ENCODE results near the gene PHKA1. TPM values are rescaled to one million over a fixed set of nuclear protein-coding genes. Genes with fewer than 3 reads are reported as not detected.

PHKA1 gene
- total RNA-seq, 4 donors from 2014 or later: 1.8 to 4.6 (median 2.4) TPM

GRCh38 chrX:72713130-72713529 lies 976 bp downstream of the PHKA1 start:
- H3K27ac ChIP-seq: peak overlapping the region; percentile 76 to 84 (median 81)
- H3K4me3 ChIP-seq: peak overlapping the region in 3 of 4 donors; percentile 42 to 58 (median 44)
- H3K36me3 ChIP-seq: no peaks in the 10 kb centered on the region

GRCh38 chrX:72712094-72712755 lies 1.9 kb downstream of the PHKA1 start:
- Histone ChIP-seq H3K27ac (peak overlapping the region in 2 of 4 donors; percentile 79 to 84), H3K27me3 (no peaks in the 10 kb centered on the region), H3K4me1 (no peaks in the 10 kb centered on the region), H3K4me3 (no peak overlapping the region), H3K36me3 (no peaks in the 10 kb centered on the region), H3K9me3 (no peaks in the 10 kb centered on the region)
- intact Hi-C loops (cut with DNase I; ENCODE audit: low total_unique reads): no loop called here
- TF ChIP-seq POLR2A (IDR thresholded peaks at IDR 0.05): no peak
- TF ChIP-seq, protein P1, sequence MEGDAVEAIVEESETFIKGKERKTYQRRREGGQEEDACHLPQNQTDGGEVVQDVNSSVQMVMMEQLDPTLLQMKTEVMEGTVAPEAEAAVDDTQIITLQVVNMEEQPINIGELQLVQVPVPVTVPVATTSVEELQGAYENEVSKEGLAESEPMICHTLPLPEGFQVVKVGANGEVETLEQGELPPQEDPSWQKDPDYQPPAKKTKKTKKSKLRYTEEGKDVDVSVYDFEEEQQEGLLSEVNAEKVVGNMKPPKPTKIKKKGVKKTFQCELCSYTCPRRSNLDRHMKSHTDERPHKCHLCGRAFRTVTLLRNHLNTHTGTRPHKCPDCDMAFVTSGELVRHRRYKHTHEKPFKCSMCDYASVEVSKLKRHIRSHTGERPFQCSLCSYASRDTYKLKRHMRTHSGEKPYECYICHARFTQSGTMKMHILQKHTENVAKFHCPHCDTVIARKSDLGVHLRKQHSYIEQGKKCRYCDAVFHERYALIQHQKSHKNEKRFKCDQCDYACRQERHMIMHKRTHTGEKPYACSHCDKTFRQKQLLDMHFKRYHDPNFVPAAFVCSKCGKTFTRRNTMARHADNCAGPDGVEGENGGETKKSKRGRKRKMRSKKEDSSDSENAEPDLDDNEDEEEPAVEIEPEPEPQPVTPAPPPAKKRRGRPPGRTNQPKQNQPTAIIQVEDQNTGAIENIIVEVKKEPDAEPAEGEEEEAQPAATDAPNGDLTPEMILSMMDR (IDR thresholded peaks at IDR 0.05): no peak
- no peak for TF ChIP-seq EP300 (IDR thresholded peaks at IDR 0.05; ENCODE audit: low read depth)
- TF ChIP-seq POLR2AphosphoS5 (IDR thresholded peaks at IDR 0.05): no peak
- WGBS, 2 donors (ENCODE audit: low coverage in 1 of 2): 40 to 52% methylated on average over 2 of the region's 2 CpGs
- no peak for DNase-seq
- in situ Hi-C loops (cut with MboI; ENCODE audit: low pct_ligation_motif_present in 1 of 4, low pct_unique_long_range_greater_than_20kb in 1 of 4, low sequenced_read_pairs in 3 of 4): no loop called here

More at GRCh38 chrX:72713130-72713529, 976 bp downstream of the PHKA1 start:
- DNase-seq: no peak
- Histone ChIP-seq H3K27me3 (no peaks in the 10 kb centered on the region), H3K4me1 (no peaks in the 10 kb centered on the region), H3K9me3 (no peaks in the 10 kb centered on the region)
- WGBS, 2 donors (ENCODE audit: low coverage in 1 of 2): 25 to 34% methylated on average over 2 to 3 of the region's 3 CpGs
- TF ChIP-seq EP300 (IDR thresholded peaks at IDR 0.05; ENCODE audit: low read depth) (no peak), POLR2A (IDR thresholded peaks at IDR 0.05) (no peak), POLR2AphosphoS5 (IDR thresholded peaks at IDR 0.05) (no peak)
- TF ChIP-seq, protein P1 (IDR thresholded peaks at IDR 0.05): no peak
- in situ Hi-C loops (cut with MboI; ENCODE audit: low pct_ligation_motif_present in 1 of 4, low pct_unique_long_range_greater_than_20kb in 1 of 4, low sequenced_read_pairs in 3 of 4) (no loop called here), intact Hi-C loops (cut with DNase I; ENCODE audit: low total_unique reads) (no loop called here)

GRCh38 chrX:72705814-72706213 lies 8.3 kb downstream of the PHKA1 start:
- H3K27ac ChIP-seq: no peak overlapping the region
- TF ChIP-seq, protein P1 (IDR thresholded peaks at IDR 0.05): no peak
- TF ChIP-seq EP300 (IDR thresholded peaks at IDR 0.05; ENCODE audit: low read depth) (no peak), POLR2AphosphoS5 (IDR thresholded peaks at IDR 0.05) (no peak), POLR2A (IDR thresholded peaks at IDR 0.05) (no peak)
- no peaks in the 10 kb centered on the region for H3K4me1 ChIP-seq
- no peaks in the 10 kb centered on the region for H3K27me3 ChIP-seq
- 59% methylated on average over 1 of the region's 1 CpG; no CpG with 5 or more reads in 1 of the 2 donors for WGBS, 2 donors (ENCODE audit: low coverage in 1 of 2)
- intact Hi-C loops (cut with DNase I; ENCODE audit: low total_unique reads): no loop called here
- H3K36me3 ChIP-seq: no peaks in the 10 kb centered on the region
- H3K9me3 ChIP-seq: no peaks in the 10 kb centered on the region
- no peak for DNase-seq
- no peak overlapping the region for H3K4me3 ChIP-seq
- in situ Hi-C loops (cut with MboI; ENCODE audit: low pct_ligation_motif_present in 1 of 4, low pct_unique_long_range_greater_than_20kb in 1 of 4, low sequenced_read_pairs in 3 of 4): no loop called here

DNA sequence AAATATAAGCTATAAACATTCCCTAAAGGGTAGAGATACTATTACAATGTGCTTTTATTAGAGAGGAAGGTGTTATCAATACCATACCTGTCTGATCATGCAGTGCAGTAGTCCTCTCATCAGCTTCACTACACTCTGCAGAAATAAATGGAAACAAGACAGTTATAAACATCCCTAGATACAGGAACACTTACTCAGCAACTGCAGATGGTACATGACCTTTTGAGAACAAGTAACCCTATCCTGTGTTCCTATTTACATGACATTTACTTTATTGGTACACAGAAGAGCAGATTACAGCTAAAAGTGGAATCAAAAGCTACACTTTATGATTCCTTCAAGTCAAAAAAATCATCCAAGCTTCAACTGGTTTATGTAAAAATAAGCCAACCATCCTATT lies 9.0 kb downstream of the PHKA1 start:
- in situ Hi-C loops (cut with MboI; ENCODE audit: low pct_ligation_motif_present in 1 of 4, low pct_unique_long_range_greater_than_20kb in 1 of 4, low sequenced_read_pairs in 3 of 4): no loop called here
- Histone ChIP-seq H3K27ac (no peak overlapping the region), H3K4me3 (no peak overlapping the region), H3K36me3 (no peaks in the 10 kb centered on the region), H3K4me1 (no peaks in the 10 kb centered on the region), H3K27me3 (no peaks in the 10 kb centered on the region), H3K9me3 (no peaks in the 10 kb centered on the region)
- intact Hi-C loops (cut with DNase I; ENCODE audit: low total_unique reads): no loop called here
- no peak for TF ChIP-seq EP300 (IDR thresholded peaks at IDR 0.05; ENCODE audit: low read depth)
- no peak for TF ChIP-seq POLR2AphosphoS5 (IDR thresholded peaks at IDR 0.05)
- no peak for TF ChIP-seq POLR2A (IDR thresholded peaks at IDR 0.05)
- TF ChIP-seq, protein P1 (IDR thresholded peaks at IDR 0.05): no peak
- DNase-seq: no peak
